Anterior cingulate cortex (tissue), 58 donors: Measurements from ENCODE around the gene SMARCC2.

Source experiments
- DNase-seq, 58 donors: peaks; one replicate each; lab custom pipeline; 2025; lab: John Stamatoyannopoulos, UW

SMARCC2 gene

DNA sequence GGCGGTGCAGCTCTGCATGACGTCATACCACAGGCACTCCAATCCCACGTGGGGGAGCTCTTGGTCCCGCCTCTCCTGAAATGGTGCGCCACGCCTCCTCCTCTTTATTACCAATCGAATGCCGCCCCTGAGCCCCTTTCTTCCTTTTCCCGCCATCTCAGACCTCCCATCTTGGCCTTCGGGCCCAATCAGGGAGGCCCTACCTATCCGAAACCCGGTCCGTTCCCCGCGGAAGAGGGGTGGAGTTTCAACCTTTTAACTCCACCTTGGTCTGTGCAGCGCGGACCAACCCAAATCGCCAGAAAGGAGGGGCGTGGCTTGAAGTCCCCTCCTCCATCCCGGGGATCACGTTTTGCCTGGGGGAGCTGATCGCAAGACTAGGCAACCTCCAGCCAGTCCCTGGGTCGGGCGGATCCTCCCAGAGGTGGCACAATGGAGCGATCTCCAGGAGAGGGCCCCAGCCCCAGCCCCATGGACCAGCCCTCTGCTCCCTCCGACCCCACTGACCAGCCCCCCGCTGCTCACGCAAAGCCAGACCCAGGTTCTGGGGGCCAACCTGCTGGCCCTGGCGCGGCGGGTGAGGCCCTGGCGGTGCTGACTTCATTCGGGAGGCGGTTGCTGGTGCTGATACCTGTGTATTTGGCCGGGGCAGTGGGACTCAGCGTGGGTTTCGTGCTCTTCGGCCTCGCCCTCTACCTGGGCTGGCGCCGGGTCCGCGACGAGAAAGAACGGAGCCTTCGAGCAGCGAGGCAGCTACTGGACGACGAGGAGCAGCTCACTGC is 61.2 kb downstream of the SMARCC2 start, which contains the start of gene ESYT1:
Gene ESYT1 (plus strand): TSS at position 380 of the 782 bp plus-strand sequence. CDS start 53 bp downstream, at position 433.
- peak; percentile 68 to 99 (median 95) for DNase-seq

DNA sequence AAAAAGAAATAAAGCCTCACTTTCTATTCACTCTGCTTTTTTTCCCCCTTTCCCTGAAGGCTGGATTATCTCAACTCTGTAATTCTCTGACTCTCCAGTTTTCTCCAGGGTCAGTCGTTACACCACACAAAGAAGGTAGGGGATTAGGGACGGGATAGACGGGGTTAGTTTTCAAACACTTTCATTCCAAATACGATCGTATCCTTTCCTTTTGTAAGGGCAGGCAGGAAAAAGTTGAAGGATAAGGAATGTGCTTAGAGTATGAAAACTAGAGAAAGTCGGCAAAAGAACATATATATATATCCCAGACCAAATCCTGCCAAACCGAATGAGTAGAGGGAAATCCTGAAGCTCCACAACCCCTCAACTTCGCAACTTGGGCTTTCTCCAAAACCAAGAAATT is 61.8 kb downstream of the SMARCC2 start:
- DNase-seq: no peak

DNA sequence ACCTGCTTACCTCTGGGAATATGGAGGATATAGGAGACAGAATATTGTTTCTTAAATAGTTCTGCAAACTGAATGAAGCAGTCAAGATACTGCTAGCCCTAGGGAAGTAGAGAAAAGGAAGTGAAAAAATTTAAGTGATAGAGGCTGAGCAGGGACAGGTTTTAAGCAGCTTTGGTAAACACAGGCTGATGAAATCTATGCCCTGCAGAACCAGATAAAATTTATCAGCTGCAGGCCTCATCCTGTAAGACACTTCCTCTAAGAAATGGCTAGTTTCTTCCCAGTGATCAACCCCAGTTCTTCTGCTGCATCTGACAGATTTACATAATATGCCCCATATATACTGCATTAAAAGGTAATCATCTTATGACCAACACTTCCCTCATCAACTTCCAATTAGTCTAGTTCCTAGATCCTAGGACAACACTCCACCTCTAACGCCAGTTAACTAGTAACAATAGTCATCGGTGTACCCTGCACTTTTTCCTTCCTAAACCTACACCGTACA is 62.5 kb downstream of the SMARCC2 start:
- DNase-seq: no peak

- DNase-seq: no peak
Measured at GRCh38 chr12:56124133-56124532, 65.2 kb downstream of the SMARCC2 start.

DNA sequence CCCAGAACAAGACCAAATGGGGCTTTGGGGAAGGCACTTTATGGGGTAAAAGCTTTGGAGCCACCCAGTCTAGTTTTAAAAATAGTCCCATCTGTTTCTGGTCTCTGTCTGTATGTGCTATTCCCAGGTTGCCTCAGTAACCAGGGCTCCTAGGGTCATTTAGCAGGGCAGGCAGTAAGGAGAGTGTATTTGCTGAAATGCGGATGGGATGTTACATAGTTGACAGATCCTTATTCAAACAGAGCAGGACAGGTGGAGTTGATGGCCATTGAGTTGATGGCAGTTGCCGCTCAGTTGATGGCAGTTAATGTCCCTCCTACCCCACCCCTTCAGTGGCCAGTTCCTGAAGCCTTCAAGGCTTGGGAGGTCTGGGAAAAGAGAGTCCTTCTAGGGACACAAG is 66.6 kb downstream of the SMARCC2 start:
- DNase-seq: no peak

DNA sequence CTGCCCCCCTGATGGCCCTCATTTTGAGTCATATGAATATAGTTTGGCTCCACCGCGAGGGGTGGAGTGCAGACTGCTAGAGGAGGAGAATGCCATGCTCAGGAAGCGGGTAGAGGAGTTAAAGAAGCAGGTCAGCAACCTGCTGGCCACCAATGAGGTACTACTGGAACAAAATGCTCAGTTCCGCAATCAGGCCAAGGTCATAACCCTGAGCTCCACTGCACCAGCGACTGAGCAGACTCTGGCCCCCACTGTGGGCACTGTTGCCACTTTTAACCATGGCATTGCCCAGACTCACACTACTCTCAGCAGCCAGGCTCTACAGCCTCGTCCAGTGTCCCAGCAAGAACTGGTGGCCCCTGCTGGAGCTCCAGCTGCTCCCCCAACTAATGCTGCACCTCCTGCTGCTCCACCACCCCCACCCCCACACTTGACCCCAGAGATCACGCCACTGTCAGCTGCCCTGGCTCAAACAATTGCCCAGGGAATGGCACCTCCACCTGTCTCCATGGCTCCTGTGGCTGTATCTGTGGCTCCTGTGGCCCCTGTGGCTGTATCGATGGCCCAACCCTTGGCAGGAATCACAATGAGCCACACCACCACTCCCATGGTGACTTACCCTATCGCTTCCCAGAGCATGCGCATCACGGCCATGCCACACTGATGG is 67.9 kb downstream of the SMARCC2 start:
- no peak for DNase-seq

GRCh38 chr12:56120158-56120846 is 69.0 kb downstream of the SMARCC2 start:
- DNase-seq: no peak

- peak in 41 of 58 donors; percentile 1 to 65 (median 27) for DNase-seq
Measured at GRCh38 chr12:56119361-56119796, 69.9 kb downstream of the SMARCC2 start.

DNA sequence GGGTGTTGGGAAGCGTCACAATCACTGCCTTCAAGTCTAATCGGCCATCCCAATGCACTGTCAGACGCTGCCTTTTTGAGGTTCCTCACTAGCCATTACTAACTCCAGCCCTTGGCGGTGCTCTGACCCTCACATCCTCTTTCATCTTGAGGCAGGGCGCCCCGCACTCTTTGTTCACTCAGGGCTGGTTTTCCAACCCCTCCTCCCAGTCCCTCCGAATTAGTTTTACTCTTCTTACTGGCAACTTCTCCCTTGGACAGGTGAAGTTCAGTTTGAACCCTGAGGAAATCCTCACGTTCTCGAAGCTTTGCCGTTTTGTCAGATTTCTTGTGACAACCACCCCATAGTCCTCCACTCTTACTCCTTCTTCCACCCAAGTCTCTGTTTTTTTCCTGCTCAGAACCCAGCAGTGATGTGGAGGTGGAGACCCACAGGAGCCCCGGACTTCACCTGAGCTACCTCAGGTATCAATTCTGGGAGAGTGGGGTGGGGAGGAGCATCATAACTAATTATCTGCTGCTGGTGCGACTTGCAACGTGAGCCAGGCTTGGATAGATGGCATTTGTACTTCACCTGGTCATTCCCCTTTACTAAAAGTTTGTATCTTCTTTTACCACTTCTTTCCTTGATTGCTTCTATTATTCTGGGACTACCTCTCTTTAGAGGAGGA is 70.5 kb downstream of the SMARCC2 start:
- DNase-seq: no peak

DNA sequence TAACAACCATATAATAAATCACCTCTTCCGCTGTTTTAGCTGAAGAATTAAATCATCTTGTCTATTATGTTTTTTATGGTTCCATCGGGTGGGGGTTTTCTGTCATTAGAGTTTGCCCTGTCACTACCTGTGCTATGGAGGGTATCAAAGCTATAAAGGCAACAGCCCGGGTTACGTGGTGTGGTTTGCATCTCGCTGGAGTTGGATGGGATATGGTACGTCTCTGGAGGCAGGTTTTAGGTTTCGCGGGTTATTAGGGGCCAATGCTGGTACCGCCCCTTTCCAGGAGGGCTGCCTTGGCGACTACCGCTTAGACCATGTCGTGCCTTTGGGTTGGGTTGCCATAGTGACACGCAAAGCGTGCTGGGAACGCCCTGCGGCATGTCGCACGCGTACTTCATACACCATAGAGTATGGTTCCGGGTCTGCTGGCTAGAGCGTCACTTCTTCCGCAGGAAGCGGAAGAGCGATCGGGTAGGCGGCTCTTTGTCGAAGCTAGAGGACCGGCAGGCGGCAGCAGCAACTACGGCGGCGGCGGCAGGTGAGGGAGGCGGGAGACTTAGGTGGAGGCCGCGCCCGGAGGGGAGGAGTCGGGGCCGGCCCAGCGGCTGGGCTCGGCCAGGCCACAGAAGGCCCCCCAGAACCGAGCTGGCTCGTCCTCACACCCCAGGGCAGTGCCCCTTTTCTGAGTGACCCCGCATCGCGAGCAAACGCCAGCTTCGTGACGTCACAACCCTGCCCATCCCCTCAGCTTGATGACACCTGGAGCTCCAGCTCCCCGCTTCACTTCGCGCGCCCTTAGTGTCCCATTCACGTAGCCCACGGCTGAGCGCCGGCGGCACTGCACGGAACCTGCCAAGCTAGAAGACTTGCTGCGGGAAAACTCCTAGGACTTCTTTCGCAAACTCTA is 71.2 kb downstream of the SMARCC2 start, which contains the start of gene ZC3H10:
Gene ZC3H10 (plus strand): TSS at position 489 of the 910 bp plus-strand sequence. CDS start 2,297 bp downstream, outside the sequence.
- DNase-seq: peak; percentile 75 to 98 (median 95)

GRCh38 chr12:56117082-56117706 is 72.1 kb downstream of the SMARCC2 start:
- peak in 1 of 58 donors; percentile 2 for DNase-seq

DNA sequence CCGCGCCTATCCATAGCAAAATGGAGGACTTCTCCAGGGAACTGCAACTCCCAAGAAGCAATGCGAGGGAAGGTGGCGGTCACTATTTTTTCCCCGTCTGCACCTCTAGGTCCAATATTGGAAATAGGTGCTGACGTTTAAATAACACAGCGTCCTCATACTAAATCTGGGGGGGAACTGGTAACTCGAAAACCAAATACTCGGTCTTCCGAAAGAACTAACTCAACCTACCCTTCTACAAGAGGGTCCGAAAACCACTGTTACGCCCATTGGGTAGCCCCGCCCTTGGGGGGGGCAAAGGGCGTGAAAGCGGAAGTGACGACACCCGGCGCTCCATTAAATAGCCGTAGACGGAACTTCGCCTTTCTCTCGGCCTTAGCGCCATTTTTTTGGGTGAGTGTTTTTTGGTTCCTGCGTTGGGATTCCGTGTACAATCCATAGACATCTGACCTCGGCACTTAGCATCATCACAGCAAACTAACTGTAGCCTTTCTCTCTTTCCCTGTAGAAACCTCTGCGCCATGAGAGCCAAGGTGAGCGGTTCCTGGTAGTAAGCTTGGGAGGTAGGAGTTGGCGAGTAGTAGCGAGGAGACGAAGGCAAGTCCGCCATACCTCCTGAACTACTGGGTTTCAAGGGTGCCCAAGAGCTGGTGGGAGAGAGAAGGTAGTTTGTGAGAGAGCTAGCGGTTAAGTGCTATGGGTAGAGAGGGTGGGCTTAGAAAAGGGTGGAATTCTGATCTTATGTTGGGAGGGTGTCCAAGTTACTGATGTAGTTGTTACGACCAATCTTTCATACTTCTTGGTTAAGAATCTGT is 72.8 kb downstream of the SMARCC2 start, which contains the start of gene RPL41:
Gene RPL41 (plus strand): TSS at position 367 of the 815 bp plus-strand sequence.
- DNase-seq: peak; percentile 13 to 97 (median 89)

GRCh38 chr12:56115329-56115728 is 74.0 kb downstream of the SMARCC2 start:
- DNase-seq: peak in 5 of 58 donors; percentile 3 to 7 (median 4)

DNA sequence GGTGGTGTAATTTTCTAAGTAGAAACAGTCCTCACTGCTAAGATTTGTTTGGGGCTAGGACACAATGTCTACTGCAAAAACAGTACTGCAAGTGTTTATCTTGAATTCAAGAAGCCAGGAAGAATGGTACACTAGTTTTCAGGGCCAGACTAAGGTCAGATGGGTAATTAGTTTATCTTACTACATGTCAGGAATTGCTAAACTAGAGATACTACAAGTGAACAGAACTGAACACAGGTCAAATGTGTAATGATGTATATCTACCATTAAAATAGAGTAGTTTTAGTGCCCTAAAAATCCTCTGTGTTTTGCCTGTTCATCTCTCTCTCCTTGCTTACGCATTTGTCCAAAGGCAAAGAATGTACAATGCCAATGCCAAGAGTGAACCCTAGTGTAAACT is 75.2 kb downstream of the SMARCC2 start:
- DNase-seq: no peak
